OCI-LY7 (cell line): Measurements from ENCODE around the gene GAS7. TPM values are rescaled to one million over a fixed set of nuclear protein-coding genes. Genes with fewer than 3 reads are reported as not detected.

Source experiments
- BruUV-seq: library from RNA; stranded (reverse); fragments of 400-500 nt; replicated peaks from 2 replicates; lab custom pipeline; 2021; lab: Mats Ljungman, UMichigan
- CTCF ChIA-PET: fragments of 300-600 bp; sonication (Branson Sonifier 250); formaldehyde crosslinking; loops from one replicate; lab custom pipeline; 2022; ENCODE audit warnings: antibody characterized with exemption; ENCODE audit not compliant: unreplicated experiment; lab: Charles Lee
- POLR2A ChIA-PET: fragments of 300-600 bp; sonication (Branson Sonifier 250); formaldehyde crosslinking; loops from one replicate; lab custom pipeline; 2022; ENCODE audit warnings: antibody characterized with exemption; lab: Charles Lee
- DNase-seq: peaks from one replicate; pipeline ENCODE4 v3.0.0-alpha.2; 2015; ENCODE audit warnings: low spot score
- H2AFZ ChIP-seq: fragments of 200-600 bp; sonication (generic), shearing (Covaris generic); 2 replicates; pipeline ENCODE4 v1.6.1; 2014; ENCODE audit warnings: mild to moderate bottlenecking, antibody characterized with exemption, low read length, moderate library complexity
- H3K27ac ChIP-seq: fragments of 200-600 bp; sonication (generic); 2 replicates; pipeline ENCODE4 v1.5.1; 2014; ENCODE audit warnings: mixed run types, low read depth, mild to moderate bottlenecking, moderate library complexity, low read length, inconsistent platforms; ENCODE audit not compliant: poor library complexity, severe bottlenecking
- H3K36me3 ChIP-seq: fragments of 200-600 bp; sonication (generic); 2 replicates; pipeline ENCODE4 v1.6.1; 2014; ENCODE audit warnings: mild to moderate bottlenecking, antibody characterized with exemption, low read length, moderate library complexity, mixed read lengths; ENCODE audit not compliant: insufficient read depth
- H3K4me1 ChIP-seq: fragments of 200-600 bp; sonication (generic); 2 replicates; pipeline ENCODE4 v1.5.1; 2014; ENCODE audit warnings: mild to moderate bottlenecking, low read length; ENCODE audit not compliant: insufficient read depth, poor library complexity, severe bottlenecking
- H3K4me2 ChIP-seq: fragments of 200-600 bp; sonication (generic); 2 replicates; pipeline ENCODE4 v1.6.1; 2014; ENCODE audit warnings: mild to moderate bottlenecking, low read length
- H3K4me3 ChIP-seq: fragments of 200-600 bp; sonication (generic); 2 replicates; pipeline ENCODE4 v1.5.1; 2014; ENCODE audit warnings: mild to moderate bottlenecking, low read depth, low read length; ENCODE audit not compliant: poor library complexity, severe bottlenecking
- H3K79me2 ChIP-seq: fragments of 200-600 bp; sonication (generic); 2 replicates; pipeline ENCODE4 v1.6.1; 2016; ENCODE audit warnings: low read depth, mild to moderate bottlenecking, low read length, moderate library complexity, mixed read lengths; ENCODE audit not compliant: insufficient read depth
- H3K9me2 ChIP-seq: fragments of 200-600 bp; sonication (generic); 2 replicates; pipeline ENCODE4 v1.6.1; 2016; ENCODE audit warnings: mild to moderate bottlenecking, low read length, mixed read lengths; ENCODE audit not compliant: insufficient read depth
- H3K9me3 ChIP-seq: fragments of 200-600 bp; sonication (generic); 2 replicates; pipeline ENCODE4 v1.6.1; 2014; ENCODE audit warnings: mild to moderate bottlenecking, mixed run types, low read length, mixed read lengths
- H4K20me1 ChIP-seq: fragments of 200-600 bp; sonication (generic); 2 replicates; pipeline ENCODE4 v1.6.1; 2014; ENCODE audit warnings: mild to moderate bottlenecking, antibody characterized with exemption, low read length, moderate library complexity, mixed read lengths; ENCODE audit not compliant: insufficient read depth
- EZH2phosphoT487 ChIP-seq: fragments of 200-600 bp; sonication (generic); IDR thresholded peaks from 2 replicates; pipeline ENCODE4 v1.6.1; 2018; ENCODE audit warnings: low read depth, borderline replicate concordance, mild to moderate bottlenecking, mixed run types, antibody characterized with exemption, low read length, moderate library complexity, mixed read lengths
- intact Hi-C: fragments of 100-400 bp; cut with micrococcal nuclease; formaldehyde crosslinking; loops from one replicate; pipeline ENCODE4 v1.10.0; 2022; ENCODE audit not compliant: unreplicated experiment
- total RNA-seq, 2 experiments: library from RNA; depleted of rRNA in 1 of 2; stranded (reverse); fragments of >200 nt in 1 of 2; shearing (Covaris generic) in 1 of 2; gene quantifications; 2 replicates each; pipeline ENCODE4 v1.2.3, GENCODE V29; 2014 to 2022
- TF ChIP-seq, protein P1 (sequence below): fragments of 200-600 bp; sonication (generic); conservative IDR thresholded peaks from 2 replicates; pipeline ENCODE4 v1.5.1; 2014; ENCODE audit warnings: mild to moderate bottlenecking, antibody characterized with exemption, low read length, moderate library complexity, mixed read lengths

The GAS7 gene
- total RNA-seq, 2 experiments from 2014 or later: 1.5 TPM; not detected in 1

DNA sequence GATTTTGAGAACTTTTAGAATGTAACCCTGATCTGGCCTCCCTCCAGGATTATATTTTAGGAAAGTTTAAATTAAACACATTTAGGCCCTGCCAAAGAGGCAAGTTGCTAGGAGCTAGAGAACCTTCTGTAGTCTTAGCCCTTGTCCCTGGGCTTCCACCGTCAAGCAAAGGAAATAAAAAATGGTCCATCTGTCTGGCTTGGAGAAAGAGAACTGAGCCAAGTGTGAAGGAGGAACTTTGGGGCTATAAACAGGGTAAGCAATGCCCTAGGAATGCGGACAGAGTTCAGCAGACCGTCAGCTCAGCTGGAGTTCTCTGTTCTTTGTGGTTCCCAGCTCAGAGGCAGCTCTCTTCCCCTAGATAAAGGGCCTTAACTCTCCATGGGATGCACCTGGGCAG lies 323.0 kb downstream of the GAS7 start:
- intact Hi-C loops: no loop called here
- H3K9me2 ChIP-seq: no peaks in the 10 kb centered on the region
- no peak overlapping the region for H3K4me3 ChIP-seq
- no peaks in the 10 kb centered on the region for H3K79me2 ChIP-seq
- no peak overlapping the region for H2AFZ ChIP-seq
- no peak overlapping the region for H3K4me2 ChIP-seq
- no peaks in the 10 kb centered on the region for H4K20me1 ChIP-seq
- POLR2A ChIA-PET: no interaction called here
- CTCF ChIA-PET: no interaction called here
- no peak overlapping the region for H3K27ac ChIP-seq
- no peaks in the 10 kb centered on the region for H3K36me3 ChIP-seq
- no peaks in the 10 kb centered on the region for H3K9me3 ChIP-seq
- TF ChIP-seq, protein P1, sequence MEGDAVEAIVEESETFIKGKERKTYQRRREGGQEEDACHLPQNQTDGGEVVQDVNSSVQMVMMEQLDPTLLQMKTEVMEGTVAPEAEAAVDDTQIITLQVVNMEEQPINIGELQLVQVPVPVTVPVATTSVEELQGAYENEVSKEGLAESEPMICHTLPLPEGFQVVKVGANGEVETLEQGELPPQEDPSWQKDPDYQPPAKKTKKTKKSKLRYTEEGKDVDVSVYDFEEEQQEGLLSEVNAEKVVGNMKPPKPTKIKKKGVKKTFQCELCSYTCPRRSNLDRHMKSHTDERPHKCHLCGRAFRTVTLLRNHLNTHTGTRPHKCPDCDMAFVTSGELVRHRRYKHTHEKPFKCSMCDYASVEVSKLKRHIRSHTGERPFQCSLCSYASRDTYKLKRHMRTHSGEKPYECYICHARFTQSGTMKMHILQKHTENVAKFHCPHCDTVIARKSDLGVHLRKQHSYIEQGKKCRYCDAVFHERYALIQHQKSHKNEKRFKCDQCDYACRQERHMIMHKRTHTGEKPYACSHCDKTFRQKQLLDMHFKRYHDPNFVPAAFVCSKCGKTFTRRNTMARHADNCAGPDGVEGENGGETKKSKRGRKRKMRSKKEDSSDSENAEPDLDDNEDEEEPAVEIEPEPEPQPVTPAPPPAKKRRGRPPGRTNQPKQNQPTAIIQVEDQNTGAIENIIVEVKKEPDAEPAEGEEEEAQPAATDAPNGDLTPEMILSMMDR: no peak
- no peak for TF ChIP-seq EZH2phosphoT487
- no peaks in the 10 kb centered on the region for H3K4me1 ChIP-seq
- BruUV-seq: no TSS peak
- DNase-seq: no peak

DNA sequence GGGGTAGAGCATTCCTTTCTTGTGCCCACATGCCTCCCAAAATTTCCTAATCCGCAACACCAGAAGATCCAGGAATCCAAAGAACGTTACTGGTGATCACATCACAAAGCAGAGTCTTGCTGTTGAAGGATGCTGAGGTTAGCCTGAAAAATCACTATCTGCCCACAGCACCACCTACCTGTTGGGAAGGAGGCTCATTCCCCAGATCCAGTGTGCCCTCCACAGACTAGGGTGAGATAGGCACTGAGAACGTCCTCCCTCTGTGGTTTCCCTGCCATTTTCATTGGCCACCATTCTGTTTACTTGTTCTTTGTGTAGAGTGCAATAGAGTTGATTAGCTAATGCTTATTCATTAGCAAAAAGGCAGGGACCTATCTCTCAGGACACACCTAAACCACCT lies 323.7 kb downstream of the GAS7 start:
- Histone ChIP-seq H3K4me1 (no peaks in the 10 kb centered on the region), H3K79me2 (no peaks in the 10 kb centered on the region), H3K9me3 (no peaks in the 10 kb centered on the region), H3K4me3 (no peak overlapping the region), H3K9me2 (no peaks in the 10 kb centered on the region), H4K20me1 (no peaks in the 10 kb centered on the region), H3K27ac (no peak overlapping the region), H3K4me2 (no peak overlapping the region), H3K36me3 (no peaks in the 10 kb centered on the region), H2AFZ (no peak overlapping the region)
- POLR2A ChIA-PET: interaction anchor here (0.5 kb wide), 1 partner anchor 8 kb away, joined by 3 read pairs; no protein-coding TSS in a partner anchor
- intact Hi-C loops: no loop called here
- CTCF ChIA-PET: no interaction called here
- TF ChIP-seq, protein P1: no peak
- TF ChIP-seq EZH2phosphoT487: no peak
- no peak for DNase-seq
- no TSS peak for BruUV-seq

DNA sequence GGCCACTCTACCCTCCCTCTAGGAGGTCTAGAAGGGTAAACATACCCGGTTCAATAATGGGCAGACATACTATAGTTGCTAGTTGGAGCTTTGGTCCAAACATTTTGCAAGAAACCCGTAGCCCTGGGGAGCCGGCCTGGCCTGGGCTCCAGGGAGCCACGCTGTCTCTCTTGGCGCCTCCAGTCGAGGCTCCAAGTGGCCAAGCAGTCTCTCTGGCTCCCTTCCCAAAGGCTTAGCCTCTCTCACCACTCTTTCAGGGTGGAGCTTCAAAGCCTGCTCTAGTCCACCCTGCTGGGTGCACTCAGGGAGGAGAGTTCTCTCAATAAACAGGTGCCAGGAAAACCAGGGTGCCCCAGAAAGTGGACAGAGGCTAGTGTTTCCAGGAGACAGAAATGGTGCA lies 325.6 kb downstream of the GAS7 start:
- Histone ChIP-seq H3K27ac (no peak overlapping the region), H3K4me2 (no peak overlapping the region), H3K9me3 (no peaks in the 10 kb centered on the region), H3K4me1 (no peaks in the 10 kb centered on the region), H2AFZ (no peak overlapping the region), H3K79me2 (no peaks in the 10 kb centered on the region), H3K36me3 (no peaks in the 10 kb centered on the region), H4K20me1 (no peaks in the 10 kb centered on the region), H3K4me3 (no peak overlapping the region), H3K9me2 (no peaks in the 10 kb centered on the region)
- TF ChIP-seq EZH2phosphoT487: no peak
- TF ChIP-seq, protein P1: no peak
- POLR2A ChIA-PET: interaction anchor here (0.5 kb wide), 1 partner anchor 318 kb away, joined by 3 read pairs; no protein-coding TSS in a partner anchor
- CTCF ChIA-PET: no interaction called here
- BruUV-seq: no TSS peak
- intact Hi-C loops: no loop called here
- DNase-seq: no peak
